Activated CD4-positive, CD25-positive, alpha-beta regulatory T cell treated with anti-CD3 and anti-CD28 coated beads, Interleukin-2, amount 50 U/mL, for 72 hours (primary cell): ENCODE measurements around the gene TMEM201.

Source experiments
- DNase-seq: peaks from one replicate; pipeline ENCODE4 v3.0.0; 2021

TMEM201 gene

GRCh38 chr1:9654051-9654833, 65.5 kb downstream of the TMEM201 start:
- DNase-seq, result peak; percentile 35

DNA sequence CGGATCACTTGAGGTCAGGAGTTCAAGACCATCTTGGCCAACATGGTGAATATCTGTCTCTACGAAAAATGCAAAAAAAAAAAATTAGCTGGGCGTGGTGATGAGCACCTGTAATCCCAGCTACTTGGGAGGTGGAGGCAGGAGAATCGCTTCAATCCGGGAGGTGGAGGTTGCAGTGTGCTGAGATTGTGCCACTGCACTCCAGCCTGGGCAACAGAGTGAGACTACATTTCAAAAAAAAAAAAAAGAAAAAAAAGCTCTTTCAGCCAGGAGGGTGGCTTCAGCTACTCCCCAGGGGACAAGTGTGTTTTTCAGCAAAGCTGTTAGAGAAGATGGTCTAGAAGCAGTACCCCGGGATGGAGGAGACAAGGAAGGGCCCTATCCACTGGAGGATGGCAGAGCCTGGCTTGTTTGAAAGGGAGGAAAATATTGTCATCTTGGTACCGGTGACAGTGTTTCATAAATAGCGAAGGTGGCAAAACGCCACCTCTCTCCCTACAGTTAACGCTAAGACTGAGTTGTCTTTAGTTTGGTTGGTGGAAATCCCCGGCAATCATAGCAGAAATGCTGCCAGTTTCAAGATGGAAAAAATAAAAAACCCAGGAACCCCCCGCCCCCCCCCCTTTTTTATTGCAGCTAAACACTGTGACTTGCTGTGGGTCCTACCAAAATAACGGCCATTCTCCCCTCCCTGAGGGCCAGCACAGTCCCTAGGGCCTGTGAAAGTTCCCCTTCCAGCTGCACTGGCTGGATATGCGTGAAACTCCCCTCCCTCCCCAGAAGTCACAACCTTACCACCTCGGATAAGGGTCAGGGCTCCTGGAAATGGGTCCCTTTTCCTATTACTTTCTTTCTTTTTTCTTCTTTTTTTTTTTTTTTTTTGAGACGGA, 66.4 kb downstream of the TMEM201 start:
- DNase-seq, result peak; percentile 40

GRCh38 chr1:9655836-9656235, 67.1 kb downstream of the TMEM201 start:
- no peak for DNase-seq

DNA sequence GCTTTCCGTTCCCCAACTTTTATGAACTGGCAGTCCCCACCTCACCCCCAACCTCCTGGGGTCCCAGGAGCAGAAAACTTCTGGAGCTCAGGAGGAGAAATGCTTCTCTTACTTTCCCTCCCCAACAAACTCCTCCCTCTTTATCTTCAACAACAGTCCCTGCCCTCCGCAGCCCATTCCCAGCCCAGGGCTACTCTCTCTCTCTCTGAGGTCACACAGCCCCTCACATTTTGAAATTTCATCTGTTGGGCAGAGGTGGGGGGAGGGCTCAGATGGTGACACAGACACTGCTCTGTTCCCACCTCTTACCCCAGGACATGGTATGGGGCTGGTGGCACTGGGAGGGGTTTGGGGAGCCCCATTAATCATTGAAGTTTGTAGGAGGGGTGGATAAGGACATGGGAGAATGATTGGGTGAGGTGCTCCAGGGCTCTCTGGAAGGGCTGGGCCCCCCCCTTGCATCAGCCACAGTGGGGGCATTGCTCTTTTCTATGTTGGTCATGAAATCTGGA, 68.9 kb downstream of the TMEM201 start:
- DNase-seq, result no peak

DNA sequence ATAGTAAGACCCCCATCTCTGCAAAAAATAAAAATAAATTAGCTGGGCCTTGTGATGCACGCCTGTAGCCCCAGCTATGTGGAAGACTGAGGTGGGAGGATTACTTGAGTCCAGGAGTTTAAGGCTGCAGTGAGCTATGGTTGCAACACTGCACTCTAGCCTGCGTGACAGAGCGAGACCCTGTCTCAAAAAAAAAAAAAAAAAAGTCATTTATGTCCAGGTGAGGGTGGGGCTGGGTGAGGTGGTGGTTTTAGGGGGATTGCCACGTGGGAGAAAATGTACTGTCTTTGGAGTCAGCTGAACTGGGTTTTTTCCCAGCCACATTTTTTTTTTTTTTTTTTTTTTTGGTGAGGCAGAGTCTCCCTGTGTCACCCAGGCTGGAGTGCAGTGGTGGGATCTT, 69.5 kb downstream of the TMEM201 start:
- DNase-seq, result no peak

DNA sequence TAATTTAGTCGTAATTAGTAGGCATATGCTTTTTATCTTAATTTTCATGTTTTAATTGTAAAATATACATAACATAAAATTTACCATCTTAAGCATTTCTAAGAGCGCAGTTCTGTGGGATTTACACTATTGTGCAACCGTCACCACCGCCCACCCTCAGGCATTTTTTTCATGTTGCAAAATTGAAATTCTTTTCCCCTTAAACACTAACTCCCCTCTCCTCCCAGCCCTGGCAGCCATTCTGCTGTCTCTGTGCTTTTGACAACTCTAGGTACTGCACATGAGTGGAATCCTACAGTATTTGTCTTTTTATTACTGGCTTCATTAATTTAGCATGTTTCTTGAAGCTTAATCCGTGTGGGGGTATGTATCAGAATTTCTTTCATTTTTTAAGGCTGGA, 70.6 kb downstream of the TMEM201 start:
- DNase-seq, result no peak

GRCh38 chr1:9663257-9663656, 74.5 kb downstream of the TMEM201 start:
- no peak for DNase-seq
